ENCODE results near the gene MST1.

DNA sequence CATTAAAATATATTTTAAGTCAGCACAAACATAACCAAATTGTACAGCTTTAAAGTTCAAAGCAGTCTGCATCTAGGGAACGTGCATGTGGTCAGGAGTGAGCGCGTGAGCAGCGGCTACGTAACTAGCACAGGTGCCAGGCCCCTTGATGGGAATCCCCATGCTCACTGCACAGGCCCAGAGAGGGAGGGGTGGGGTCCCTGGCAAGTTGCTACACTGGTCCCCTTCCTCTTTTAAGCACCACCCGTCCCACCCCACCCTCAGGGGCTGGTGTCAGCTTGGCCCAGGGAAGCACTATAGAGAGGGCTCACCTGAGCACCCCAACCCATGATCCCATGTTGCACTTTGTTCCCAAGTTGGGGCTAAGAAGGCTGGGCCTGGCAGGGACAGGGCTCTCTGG is 35.3 kb upstream of the MST1 start:
- TF ChIP-seq, protein P1, sequence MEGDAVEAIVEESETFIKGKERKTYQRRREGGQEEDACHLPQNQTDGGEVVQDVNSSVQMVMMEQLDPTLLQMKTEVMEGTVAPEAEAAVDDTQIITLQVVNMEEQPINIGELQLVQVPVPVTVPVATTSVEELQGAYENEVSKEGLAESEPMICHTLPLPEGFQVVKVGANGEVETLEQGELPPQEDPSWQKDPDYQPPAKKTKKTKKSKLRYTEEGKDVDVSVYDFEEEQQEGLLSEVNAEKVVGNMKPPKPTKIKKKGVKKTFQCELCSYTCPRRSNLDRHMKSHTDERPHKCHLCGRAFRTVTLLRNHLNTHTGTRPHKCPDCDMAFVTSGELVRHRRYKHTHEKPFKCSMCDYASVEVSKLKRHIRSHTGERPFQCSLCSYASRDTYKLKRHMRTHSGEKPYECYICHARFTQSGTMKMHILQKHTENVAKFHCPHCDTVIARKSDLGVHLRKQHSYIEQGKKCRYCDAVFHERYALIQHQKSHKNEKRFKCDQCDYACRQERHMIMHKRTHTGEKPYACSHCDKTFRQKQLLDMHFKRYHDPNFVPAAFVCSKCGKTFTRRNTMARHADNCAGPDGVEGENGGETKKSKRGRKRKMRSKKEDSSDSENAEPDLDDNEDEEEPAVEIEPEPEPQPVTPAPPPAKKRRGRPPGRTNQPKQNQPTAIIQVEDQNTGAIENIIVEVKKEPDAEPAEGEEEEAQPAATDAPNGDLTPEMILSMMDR (conservative IDR thresholded peaks at IDR 0.05; ENCODE audit: low read depth, low read length), result no peak
- TF ChIP-seq, protein P2, sequence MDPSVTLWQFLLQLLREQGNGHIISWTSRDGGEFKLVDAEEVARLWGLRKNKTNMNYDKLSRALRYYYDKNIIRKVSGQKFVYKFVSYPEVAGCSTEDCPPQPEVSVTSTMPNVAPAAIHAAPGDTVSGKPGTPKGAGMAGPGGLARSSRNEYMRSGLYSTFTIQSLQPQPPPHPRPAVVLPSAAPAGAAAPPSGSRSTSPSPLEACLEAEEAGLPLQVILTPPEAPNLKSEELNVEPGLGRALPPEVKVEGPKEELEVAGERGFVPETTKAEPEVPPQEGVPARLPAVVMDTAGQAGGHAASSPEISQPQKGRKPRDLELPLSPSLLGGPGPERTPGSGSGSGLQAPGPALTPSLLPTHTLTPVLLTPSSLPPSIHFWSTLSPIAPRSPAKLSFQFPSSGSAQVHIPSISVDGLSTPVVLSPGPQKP (IDR thresholded peaks at IDR 0.05; ENCODE audit: borderline replicate concordance, low read depth, low read length), result no peak
- TF ChIP-seq RCOR1 (IDR thresholded peaks at IDR 0.05; ENCODE audit: insufficient replicate concordance, low read length), result no peak
- no peak for TF ChIP-seq POLR2A (IDR thresholded peaks at IDR 0.05; ENCODE audit: low read depth, low read length)
